Jurkat, Clone E6-1 (cell line): ENCODE results near the gene CSNK2A3. TPM values are rescaled to one million over a fixed set of nuclear protein-coding genes. Genes with fewer than 3 reads are reported as not detected.
"Not testable (repeated sequence)": the region's sequence is repeated elsewhere in the genome, so short reads cannot be mapped to it uniquely, and the experiment has no call there.

Source experiments
- DNase-seq: peaks from one replicate; pipeline ENCODE4 v3.0.0-alpha.2; 2011; ENCODE audit warnings: low read depth, low spot score
- H3K4me3 ChIP-seq: 2 replicates; pipeline ENCODE4 v1.5.1; 2011; ENCODE audit warnings: mild to moderate bottlenecking, low read length, control low read depth, moderate library complexity
- polyA plus RNA-seq: library from polyadenylated mRNA; unstranded; fragments of >200 nt; gene quantifications from one replicate; pipeline ENCODE4 v1.2.1, GENCODE V29; 2012; ENCODE audit warnings: missing spikeins; ENCODE audit not compliant: insufficient read length, insufficient read depth

The CSNK2A3 gene
- polyA plus RNA-seq = 1.5 TPM

DNA sequence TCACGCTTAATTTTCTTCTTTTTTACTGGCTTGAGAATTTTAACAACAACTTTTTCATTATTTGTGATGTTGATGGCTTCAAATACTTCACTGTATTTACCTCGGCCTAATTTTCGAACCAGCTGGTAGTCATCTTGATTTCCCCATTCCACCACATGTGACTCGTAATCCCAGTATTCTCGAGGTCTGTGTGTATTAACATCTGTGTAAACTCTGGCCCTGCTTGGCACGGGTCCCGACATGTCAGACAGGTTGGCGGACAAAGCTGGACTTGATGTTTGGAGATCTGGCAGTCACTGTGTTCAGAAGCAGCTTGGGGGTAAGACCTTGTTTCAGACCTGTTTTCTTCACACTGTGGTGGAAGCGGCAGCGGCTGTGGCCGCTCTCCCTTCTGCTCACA is at the start of gene CSNK2A3:
Gene CSNK2A3, minus strand, starts transcription at position 373 of the 400 bp plus-strand sequence. Its CDS starts 131 bp downstream, at position 242.
- DNase-seq, H3K4me3 ChIP-seq: not testable (repeated sequence)

DNA sequence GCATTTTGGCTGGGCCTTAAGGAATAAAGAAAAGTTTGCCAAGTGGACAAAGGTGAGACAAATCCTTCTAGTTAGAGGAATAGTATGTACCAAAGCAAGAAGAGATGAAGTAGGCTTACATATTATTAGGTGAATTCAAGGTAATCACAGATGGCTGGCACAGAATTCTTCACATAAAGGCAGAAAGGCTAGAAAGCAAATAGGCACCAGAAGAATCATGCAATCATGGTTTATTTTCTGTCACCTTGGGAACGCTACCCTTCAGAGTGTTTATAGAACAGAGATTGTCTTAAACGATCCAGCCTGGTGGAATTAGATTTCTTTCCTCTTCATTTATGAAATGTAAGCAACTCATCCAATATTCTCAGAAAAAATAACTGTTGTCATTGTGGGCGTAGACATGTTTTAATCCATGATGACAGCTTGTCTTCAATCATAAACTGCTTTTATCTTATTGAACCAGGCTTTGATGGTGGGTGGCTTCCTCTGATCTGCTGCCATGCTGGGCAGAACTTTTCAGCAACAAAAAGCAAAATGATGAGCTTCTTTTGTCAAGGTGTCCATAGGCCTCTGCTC is 49.0 kb upstream of the CSNK2A3 start:
- H3K4me3 ChIP-seq = no peak overlapping the region
- DNase-seq = no peak

DNA sequence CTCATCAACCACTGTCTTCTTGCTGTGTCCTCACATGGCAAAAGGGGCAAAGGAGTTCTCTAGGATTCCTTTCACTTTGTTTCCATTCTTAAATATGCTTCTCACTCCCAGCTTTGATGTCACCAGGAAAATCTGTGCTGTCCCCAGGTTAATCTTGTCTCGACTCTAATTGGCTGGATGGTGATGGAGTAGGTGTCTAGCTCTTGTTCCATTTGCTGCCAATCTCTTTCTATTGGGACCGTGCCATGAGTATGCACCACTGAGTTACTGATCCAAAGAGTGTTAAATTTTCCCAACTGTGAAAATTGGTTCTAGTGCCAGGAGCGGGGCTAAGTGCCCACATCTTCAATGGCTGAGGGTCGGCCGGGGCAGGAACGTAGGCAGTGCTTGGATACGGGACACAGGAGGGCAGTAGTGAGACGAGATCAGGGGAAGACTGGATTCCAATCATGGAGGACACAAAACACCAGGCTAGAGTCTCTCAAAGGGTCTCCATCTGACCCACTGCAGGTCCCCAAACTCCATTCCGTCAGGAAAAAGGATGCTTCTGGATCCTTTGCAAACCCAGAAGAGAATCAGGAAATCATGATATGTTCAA is 47.7 kb upstream of the CSNK2A3 start:
- no peak overlapping the region for H3K4me3 ChIP-seq
- peak; percentile 5 for DNase-seq

DNA sequence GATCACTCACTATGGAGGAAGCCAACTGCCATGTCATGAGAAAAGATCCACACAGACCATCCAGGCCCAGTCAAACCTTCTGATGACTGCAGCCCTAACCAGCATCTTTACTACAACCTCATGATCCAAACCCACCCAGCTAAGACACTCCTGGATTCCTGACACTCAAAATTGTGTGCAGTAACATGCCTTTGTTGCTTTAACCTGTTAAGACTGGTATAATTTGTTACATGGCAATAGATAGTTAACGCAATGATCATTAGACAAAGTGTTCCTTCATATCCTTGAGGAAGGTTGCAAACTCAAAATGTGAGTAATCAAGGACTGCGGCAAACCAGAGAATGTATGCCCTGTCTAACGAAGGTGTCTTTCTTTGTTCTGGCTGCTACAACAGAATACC is 47.1 kb upstream of the CSNK2A3 start:
- DNase-seq = no peak
- no peak overlapping the region for H3K4me3 ChIP-seq

DNA sequence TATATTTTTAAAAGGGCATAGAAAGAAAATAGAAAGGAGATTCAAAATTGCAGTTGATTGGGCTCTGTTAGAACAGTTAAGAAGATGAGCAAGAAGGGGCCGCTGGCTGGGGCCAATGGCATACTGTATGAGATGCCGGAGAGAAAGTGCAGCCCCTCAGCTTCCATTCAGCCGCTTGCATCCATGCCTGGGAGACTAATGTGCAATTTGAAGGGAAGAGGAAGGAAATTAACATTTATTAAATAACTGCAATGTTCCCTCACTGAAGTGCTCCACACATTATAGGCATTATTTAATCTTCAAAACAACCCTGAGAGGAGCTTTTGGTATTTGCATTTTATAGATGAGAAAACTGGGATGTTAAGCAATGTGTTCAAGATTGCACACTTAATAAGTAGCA is 44.7 kb upstream of the CSNK2A3 start:
- H3K4me3 ChIP-seq = no peak overlapping the region
- no peak for DNase-seq

DNA sequence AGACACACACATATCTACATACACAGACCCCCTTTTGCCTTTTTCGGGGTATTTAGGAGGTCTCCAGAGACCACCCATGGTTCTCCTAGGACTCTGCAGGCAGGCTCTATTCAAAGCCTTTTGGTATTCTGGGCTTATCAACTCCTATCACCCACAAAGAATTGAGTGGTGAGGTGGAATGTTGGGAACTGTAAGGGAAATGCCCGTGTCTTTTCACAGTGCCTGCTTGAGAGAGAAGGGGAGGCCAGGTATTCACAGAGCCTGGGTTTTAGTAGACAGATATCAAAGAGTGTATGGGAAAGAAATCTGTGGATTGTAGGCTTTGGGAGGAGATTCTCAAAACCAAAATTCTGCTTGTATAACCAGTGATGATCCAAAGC is 44.0 kb upstream of the CSNK2A3 start:
- no peak for DNase-seq
- H3K4me3 ChIP-seq = no peak overlapping the region

DNA sequence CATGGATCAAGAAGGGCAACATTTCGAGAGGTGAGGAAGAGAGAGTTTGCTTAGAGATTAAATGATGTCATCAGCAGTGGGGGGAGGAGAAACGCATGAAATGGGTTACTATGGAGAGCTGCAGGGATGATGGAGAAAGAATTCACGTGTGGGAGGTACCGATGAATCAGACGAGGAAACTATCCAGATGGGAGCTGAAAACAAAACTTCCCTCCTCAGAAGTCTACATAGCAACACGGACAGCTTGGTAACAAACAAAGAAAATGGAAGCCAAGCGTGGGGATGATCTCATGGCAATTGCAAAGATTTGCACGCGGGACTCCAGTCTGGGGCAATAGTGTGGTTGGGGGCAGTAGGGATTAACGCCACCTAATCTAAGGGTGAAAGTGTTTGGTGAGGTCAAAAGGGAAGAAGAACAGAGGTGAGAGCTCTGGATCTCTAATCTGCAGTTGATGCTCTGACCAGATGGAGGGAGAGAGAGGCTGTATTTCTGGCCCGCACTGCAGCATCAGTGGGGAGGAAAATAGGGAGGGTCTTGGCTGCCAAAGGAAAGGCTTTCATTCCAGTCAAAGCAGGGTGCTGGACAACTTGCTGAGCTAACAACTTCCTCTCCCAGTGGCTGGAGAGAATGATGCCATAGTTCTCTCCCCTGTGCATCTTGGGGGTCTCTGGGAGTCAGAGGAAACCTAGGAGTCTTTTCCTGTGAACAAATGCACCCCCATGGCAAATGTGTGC is 43.4 kb upstream of the CSNK2A3 start:
- DNase-seq = no peak
- H3K4me3 ChIP-seq = no peak overlapping the region

DNA sequence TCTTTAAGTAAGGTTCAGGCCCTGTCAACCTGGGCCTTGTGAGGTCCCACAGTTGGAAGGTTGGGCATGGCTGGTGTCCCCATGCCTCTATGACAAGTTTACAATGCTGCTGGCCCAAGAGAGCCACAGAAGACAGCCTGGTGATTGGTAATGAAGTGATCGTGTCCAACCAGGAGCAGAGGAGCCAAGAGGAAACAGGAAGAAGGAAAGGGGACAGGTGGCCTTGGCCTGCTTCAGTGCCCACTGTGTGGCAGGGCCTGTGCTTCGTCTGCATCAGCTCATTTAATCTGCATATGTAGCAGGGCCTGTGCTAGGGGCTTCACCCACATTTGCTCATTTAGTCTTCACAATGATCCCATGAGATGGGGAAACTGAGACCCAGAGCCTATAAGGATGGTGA is 42.1 kb upstream of the CSNK2A3 start:
- no peak for DNase-seq
- H3K4me3 ChIP-seq = no peak overlapping the region

DNA sequence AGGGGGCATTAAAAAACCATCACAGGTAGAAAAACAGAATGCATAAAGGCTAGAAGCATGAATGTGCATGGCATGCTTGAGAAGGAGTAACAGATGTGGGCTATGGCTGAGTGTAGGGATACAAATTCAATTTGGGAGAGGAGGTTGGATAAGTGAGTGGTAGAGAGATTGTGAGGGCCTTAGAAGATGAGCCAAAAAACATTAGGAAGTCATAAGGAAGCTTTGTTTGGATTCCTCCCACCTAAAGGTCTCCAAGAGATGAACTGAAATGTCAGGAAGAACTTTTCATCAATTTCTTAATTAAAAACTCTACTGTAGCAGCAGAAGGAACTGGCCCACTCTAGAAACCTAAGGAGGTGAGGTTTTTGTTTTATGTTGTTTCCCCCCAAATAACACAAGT is 41.2 kb upstream of the CSNK2A3 start:
- no peak for DNase-seq

DNA sequence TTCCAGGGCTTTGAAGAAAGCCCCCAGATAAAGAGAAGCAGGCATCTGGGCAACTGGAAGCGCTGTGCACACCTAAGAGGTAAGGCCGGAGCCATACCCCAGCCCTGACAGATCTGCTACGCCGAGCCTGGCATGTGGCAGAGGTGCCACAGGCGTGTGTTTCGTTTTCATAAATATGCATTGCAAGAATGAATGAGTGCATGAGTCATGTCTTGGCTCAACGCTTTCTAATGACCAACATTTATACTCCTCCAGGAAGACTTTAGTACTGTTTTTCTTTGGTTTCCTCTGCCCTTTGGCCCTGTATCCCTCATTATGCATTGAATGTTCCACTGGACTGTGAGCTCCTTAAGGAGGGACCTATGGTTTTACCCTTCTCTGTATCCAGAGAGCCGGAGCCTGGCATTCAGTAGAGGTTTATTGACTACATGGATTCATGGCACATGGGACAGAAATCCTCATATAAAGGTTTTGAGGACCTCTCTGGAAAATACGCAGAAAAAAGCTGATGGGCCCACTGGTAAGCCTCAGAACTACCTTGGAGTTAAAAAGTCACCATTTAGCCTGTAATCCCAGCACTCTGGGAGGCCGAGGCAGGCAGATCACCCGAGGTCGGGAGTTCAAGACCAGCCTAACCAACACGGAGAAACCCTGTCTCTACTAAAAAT is 38.9 kb upstream of the CSNK2A3 start:
- no peak for DNase-seq
- no peak overlapping the region for H3K4me3 ChIP-seq

More for the DNA sequence above, 41.2 kb upstream of the CSNK2A3 start:
- no peak overlapping the region for H3K4me3 ChIP-seq

DNA sequence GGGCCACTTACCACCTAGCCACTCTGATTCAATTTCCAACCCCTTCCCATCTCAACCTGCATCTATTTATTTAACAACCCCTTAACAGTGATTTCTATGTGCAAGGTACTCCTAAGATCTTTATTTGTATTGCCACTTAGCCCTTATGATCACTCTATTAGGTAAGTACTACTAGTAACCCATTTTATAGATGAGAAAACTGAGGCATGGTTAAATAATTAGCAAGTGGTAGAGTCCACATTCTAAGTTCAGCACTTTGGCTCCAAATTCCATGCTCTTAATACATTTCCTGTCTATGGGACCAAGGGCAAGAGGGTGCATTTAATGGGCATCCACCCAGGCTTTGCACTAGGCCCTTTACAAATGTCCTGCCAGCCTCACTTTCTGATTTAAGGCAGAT is 38.1 kb upstream of the CSNK2A3 start:
- H3K4me3 ChIP-seq = no peak overlapping the region
- no peak for DNase-seq

DNA sequence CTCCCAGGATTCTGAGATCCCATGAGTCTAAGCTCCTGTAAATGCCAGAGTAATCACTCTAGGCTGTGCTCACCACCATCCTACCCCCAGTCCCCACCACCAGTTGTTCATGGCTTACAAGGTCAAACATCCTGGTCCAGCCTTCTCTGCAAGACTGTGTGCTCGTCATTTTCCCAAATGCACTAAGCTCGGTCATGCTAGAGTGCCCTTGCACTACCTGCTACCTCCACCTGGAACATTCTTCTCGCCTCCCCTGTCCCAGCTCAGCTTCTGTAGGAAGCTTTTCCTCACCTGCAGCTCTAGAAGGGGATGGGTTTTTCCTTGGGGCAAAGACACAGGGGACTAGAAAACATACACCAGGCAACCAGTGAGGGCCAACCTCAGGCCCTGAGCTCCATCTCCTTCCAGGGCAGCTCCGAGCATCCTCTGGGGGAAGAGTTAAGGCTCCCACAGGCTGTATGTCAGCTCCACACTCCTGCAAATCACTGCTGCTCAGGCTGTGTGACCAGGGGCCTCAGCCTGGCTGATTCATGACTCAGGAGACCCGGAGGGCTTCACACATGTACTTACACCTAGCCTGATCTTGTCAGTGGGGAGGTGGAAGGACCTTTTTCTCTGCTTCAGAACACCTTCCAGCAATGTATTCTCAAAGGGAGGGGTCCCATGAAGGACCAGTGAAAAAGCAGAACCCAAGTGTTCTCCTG is 37.2 kb upstream of the CSNK2A3 start:
- DNase-seq = no peak
- H3K4me3 ChIP-seq = no peak overlapping the region

DNA sequence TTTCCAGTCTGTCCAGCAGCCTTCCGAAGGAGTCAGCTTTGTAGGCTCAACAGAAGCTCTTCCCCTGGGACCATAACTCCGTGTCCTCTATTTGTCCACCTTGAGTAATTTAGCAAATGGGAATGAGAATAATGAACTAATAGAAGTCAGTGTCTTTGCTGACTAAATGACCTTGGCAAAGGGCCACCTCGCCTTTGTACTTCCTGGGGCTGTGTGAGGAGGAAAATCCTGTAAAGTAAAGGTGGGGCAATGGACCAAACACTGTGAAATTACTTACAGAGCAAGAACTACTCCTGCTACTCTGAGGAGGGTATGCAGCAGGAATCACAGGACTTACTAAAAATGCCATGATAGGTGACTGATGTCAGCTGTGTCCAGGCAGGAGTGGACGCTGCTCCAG is 36.2 kb upstream of the CSNK2A3 start:
- no peak overlapping the region for H3K4me3 ChIP-seq
- DNase-seq = no peak

DNA sequence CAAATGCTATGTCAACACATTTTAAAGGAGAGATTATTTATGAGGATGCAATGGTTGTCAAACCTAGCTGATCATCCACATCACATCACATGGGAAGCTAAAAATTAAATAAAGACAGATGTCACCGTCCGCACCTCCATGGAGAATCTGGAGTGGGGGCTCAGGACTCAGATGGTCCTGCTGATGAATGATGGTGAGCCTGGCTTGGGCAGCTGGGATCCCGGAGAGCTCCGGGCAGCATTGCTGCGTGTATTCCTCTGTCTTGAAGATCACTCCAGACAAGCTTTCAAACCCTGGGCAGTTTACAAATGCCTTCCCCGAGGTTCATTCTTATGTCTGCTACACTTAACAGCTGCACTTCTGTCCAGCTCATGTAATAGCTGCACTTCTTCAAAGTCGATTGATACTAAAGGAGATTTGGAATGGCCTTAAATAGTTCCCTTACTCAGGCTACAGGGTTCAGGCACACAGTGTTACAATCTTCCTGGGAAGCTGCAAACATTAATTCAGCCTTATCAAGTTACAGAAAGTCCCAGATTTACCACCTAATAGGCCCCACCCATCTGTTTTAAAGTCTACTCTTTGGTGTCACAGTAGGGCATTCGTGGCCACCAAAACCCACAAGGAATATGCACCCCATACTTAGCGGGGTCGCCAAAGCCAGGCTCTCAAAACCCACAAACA is 34.7 kb upstream of the CSNK2A3 start:
- H3K4me3 ChIP-seq = no peak overlapping the region
- no peak for DNase-seq

DNA sequence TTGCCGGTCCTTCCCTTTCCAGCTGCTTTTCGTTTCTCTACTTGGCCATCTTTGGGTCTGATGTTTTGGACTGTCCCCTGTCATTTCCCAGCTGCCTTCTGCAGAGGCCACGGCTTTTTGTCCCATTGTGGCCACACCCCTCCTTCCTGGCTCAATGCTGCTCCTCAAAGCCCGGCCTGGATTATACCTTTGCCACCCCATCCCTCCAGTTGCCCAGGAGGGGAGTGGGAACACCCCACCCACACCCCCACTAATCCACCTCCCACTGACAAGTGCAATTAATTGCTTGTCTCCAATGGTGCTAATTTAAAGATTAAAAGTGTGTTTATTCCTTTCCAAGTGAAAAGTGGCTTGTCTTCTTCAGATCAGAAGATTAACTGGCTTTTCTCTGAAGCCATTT is 34.2 kb upstream of the CSNK2A3 start:
- H3K4me3 ChIP-seq = no peak overlapping the region
- no peak for DNase-seq

DNA sequence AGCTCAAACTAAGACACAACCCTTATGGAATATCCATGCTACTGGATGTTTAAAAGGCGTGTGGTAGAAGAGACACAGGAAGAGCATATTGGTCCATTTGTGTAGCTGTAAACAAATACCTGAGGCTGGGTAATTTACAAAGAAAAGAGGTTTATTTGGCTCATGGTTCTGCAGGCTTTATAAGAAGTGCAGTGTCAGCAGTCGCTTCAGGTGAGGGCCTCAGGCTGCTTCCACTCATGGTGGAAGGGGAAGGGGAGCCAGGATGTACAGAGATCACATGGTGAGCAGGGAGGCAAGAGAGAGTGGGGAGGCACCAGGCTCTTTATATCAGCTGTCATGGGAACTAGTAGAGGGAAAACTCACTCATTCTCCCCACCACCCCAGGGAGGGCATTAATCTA is 31.8 kb upstream of the CSNK2A3 start:
- no peak for DNase-seq
- no peak overlapping the region for H3K4me3 ChIP-seq

DNA sequence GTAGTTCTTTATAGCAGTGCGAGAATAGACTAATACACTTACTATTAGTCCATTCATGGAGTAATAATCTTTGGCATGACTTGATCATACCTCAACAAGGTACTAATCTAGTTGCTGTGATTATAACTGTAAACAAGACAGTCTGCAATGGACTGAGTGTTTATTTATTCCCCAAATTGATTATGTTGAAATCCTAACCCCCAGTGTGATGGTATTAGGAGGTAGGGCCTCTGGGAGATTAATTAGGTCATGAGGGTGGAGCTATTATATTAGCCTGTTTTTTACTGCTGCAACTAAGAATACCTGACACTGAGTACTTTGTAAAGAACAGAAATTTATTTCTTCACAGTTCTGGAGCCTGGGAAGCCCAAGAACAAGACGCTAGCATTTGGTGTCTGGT is 30.9 kb upstream of the CSNK2A3 start:
- no peak for DNase-seq
- H3K4me3 ChIP-seq = no peak overlapping the region

DNA sequence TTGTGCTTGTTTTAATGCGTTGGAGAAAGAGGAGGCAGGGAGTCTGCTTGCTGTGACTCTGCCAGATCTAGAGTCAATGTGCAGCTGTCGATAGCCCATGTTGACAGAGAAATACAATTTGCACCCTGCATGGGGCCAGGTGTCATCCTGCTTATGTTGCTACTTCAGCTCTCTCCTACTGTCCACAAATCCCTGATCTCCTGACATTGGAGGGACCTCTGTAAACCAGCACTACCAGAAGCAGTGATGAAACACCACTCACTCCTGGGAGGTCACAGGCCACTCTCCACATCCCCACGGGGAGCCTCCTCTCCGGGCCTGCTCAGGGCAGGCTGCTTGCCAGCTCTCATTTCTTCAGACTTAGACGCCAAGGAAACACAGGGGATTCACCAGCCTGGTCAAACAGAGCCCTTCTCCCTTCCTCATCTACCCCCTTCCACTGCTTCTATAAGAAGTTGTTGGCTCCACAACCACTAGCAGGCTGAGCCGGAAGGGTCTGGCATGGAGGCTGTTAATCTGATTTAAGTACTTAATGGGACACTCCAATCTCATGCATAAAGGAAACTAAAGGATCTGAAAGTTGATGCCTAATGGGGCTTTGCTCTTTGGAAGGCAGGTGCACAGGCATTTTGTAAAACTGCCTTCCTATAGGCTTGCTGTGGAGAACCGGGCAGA is 29.9 kb upstream of the CSNK2A3 start:
- DNase-seq = no peak
- H3K4me3 ChIP-seq = no peak overlapping the region
